Stimulated activated CD4-positive, alpha-beta T cell treated with anti-CD3 and anti-CD28 coated beads, Interleukin-12 subunit alpha, Interleukin-12 subunit beta, amount 100 ng/mL, for 24 hours (primary cell): ENCODE data around the gene PDE9A.
"Not testable (repeated sequence)": the region's sequence is repeated elsewhere in the genome, so short reads cannot be mapped to it uniquely, and the experiment has no call there.

Experiments
- DNase-seq, 2 experiments: peaks; one replicate each; pipeline ENCODE4 v3.0.0-alpha.2; 2020; ENCODE audit warnings: low read depth in 2 of 2

PDE9A gene

DNA sequence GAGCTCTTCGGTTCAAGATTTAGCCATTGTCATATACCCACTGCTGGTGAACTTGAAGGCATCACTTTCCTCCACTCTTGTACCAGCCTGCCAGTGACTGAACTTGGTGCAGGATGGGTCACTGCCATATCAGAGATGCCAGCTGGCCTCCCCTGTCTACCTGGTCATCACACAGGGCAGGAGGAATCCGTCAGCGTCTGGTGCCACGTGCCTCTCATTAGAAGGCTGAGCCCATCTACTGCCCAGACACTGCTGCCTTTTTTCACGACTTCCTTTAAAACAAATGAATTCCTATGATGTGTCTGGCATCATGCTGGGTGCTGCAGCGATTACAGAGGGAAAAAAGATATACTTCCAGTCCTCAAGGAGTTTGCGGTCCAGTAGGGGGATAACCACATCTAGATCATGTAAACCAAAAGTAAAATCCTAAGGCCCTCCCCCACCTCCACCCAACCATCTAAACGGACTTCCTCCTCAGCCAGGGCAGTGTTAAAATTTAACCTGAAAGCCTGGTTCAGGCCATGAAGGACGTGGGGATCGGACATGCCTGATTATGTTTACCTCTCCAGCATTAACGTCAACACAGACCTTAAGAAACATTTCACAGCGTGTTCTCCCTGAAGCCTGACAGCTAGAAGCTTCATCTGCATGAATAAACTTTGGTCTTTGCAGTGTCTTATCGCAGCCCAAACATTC, 29.2 kb upstream of the PDE9A start:
- DNase-seq, result no peak

DNA sequence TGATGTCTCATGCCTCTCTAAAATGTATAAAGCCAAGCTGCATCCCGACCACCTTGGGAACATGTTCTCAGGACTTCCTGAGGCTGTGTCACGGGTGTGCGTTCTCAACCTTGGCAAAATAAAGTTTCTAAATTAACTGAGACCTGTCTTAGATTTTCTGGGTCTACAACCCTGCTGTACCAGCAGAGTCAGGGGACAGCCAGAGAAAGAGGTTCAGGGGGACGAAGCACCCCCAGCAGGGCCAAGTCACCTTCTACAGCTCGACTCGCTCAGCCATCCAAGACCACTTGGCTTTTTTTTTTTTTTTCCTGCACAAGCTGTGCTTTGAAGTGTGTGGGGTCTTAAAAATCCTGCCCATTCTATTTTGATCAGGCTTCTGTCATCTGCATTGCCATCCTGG, 28.5 kb upstream of the PDE9A start:
- DNase-seq, result no peak

DNA sequence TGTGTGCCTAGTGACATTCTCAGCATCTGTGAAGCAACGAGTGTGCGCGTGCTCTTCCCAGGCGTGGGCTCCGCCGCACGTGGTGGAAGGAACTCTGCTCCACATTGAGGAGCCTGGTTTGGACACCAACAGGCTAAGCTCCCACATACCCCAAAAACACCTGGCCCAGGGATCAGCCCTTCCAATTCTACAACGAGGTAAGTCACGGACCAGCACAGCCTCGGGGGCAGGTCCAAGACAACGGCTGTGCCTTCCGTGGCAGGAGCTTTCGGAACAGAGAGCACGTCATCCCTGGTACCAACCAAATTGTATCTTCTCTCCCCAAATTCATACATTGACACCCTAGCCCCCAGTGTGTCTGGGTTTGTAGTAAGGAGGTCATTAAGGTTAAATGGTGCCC, 27.2 kb upstream of the PDE9A start:
- DNase-seq, result no peak

DNA sequence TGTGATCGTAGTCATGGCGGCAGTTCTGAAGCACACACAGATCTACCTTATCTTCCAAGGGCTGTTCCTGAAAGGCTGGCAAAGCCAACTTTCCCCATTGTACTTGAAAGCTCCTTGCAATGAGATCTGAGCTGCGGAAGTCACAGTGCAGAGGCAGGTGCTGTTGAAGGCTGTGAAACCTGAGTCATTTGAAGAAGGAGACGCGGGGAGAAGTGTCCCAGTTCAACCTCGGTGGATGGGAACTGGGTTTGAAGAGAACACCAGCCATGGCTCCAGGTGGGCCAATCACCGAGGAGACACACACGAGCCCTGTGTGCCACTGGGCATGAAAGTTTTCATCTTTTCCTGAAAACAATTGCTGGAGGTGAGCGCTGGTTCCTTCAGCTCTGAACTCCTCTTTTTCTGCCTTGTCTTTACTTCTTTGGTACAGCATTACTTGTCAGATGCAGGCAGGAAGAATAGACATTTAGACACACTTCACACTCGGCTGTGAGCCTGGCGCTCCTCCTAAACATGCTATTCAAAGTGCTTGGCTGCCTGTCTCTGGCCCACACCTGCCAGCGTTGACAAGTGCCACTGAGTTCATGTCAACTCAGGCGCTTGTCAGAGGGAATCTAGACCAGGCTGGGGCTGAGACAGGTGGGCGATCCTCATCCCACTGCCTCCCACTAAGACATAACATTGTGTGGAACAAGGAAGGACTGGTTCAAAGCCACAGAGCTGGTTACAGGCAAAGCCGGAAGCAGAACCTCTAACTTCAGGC, 25.7 kb upstream of the PDE9A start:
- DNase-seq, result no peak

DNA sequence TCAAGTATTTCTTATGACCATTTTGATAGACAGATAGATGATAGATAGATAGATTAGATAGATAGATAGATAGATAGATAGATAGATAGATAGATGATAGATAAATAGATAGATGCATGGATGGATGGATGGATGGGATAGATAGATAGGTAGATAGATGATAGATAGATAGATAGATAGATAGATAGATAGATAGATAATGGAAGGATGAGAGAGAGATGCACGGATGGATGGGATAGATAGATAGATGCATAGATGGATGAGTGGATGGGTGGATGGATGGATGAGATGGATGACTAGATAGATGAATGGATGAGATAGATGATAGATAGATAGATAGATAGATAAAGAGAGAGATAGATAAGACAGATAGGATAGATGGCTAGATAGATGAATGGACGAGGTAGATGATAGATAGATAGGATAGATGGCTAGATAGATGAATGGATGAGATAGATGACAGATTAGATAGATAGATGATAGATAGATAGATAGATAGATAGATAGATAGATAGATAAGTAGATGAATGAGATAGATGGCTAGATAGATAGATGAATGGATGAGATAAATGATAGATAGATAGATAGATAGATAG, 24.9 kb upstream of the PDE9A start:
- not testable (repeated sequence) for DNase-seq

DNA sequence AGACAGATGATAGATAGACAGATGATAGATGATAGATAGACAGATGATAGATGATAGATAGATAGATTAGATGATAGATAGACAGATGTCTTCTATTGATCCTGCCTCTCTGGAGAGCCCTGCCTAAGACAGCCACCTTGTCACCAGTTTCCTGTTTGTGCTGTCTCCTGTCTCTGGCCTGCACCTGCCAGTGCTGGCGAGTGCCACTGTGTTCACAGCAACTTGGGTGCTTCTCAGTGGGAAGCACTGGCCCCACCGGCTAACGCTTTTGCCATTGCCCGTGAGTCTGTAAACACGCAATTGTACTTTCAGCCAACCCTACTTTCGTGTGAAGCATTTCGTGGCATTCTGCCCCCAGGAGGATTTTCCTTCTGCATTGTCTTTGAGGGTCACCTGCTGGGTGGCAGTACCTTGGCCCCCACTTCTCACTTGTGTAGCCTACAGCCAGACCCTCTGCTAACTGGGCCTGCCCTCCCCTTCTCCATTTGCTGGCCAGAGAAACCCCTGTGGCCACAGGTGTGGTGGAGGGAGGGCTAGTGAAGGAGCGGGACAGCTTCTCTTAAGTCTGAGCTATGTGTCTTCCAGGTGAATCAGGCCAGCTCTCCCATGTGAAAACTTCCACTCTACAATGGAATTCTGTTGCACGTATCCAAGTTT, 23.4 kb upstream of the PDE9A start:
- no peak for DNase-seq

DNA sequence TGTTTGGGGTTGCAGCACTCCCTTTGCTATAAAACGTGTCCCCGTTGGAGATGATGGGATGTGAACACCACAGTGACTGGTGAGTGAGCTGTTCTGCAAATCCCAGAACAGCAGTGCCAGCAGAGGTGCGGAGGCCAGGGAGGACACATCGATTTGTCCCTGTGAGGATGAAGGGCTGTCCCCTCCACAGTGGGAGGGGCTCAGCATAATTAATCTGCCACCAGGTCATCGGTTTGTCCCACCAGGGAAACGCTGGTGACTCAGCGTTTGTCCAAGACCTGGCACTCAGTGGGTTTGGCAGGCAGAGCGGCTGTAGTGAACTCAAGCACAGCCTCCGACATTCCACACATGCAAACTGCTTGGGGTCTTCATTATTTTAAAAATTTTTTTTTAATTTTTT, 22.8 kb upstream of the PDE9A start:
- DNase-seq, result no peak

DNA sequence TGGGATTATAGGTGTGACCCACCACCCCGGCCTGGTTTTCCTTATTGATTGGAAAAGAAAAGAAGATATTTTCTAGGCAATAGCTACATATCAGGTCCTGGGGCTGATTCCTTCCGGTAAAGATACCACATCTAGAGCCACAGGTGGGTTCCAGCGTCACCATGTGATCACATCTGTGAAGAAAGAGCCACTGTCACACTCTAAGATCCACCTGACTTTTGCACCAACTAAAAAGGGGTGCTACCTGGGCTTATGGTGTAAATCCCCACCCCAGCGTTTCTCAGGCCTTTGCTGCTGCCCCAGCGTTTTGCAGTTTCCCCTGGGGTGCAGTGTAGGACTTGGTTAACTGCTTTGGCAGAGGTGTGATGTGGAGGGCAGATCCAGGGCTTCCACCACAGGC, 22.3 kb upstream of the PDE9A start:
- no peak for DNase-seq

DNA sequence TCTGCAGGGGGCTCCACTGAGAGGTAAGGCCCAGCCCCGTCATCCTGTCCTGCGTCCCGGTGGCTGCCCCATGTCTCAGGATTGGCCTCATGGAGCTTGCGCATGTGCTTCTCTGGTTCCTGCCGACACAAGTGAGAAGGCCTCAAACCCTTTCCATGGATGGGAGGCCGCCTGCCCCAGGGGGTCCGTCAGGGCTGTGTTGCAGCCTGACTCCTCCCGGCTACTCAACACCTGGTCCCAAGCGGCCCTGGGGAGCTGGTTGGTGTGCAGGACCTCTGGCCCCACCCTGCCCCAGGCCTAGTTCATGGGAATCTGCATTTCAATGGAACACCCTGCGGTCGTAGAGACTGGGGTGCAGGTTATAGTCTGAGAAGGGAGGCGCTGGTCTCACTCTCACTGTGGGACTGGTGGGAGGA, 21.1 kb upstream of the PDE9A start:
- no peak for DNase-seq

DNA sequence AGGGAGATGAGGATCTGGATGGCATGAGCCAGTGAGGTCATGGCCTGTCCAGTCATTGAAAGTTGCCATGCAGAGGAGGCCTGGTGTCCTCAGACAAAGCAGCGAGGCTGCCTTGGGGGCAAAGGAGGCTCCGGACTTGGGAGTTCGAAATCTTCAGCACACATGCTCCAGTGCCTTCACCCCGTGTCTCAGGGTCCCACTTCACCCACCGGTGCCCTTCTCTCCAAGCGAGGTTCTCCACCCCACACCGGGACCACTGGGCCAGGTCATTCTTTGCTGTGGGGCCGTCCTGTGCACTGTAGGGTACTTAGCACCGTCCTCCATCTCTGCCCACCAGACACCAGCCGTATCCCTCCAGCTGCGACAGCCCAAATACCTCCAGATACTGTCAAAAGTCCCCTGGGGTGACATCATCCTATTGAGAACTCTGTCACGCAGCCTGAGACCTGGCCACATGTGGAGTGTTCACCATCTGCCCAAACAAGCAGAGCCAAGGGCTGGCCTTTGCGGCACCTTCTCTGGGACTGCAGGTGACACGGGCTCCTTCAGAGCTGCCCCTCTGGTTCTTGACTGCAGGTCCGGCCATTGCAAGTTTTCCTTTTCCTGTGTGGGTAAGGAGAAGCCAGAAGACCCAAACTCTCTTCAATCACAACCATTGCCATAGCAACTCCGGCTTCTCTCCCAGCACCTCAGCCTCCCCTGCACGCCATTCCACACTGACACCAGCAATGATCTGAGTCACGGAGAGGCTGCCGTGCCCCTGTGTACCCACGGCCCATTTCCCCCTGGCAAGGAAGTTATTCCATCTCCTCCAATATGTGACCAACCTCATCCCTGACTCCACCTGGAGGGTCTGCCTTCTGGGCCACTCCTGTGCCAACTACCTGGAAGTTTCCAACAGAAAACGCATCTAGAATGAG, 20.4 kb upstream of the PDE9A start:
- DNase-seq, result no peak

DNA sequence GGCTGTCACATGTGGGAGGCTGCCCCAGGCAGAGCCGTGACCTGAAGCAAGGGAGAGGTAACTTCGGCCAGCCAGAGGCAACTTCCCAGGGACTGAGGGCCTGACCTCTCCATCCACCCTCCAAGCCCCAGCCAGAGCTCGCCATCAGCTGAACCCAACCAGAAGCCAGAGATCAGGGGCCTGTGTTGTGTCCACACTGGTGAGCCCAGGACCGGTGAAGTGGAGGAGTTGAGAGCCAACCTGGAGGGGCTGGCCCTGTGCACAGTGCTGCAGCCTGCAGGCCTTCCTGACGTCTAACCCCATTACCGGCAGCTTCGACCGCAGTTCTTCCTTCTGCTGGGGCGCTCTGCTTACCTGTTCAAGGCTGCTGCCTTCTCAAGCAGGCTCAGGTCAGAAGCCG, 19.6 kb upstream of the PDE9A start:
- no peak for DNase-seq

DNA sequence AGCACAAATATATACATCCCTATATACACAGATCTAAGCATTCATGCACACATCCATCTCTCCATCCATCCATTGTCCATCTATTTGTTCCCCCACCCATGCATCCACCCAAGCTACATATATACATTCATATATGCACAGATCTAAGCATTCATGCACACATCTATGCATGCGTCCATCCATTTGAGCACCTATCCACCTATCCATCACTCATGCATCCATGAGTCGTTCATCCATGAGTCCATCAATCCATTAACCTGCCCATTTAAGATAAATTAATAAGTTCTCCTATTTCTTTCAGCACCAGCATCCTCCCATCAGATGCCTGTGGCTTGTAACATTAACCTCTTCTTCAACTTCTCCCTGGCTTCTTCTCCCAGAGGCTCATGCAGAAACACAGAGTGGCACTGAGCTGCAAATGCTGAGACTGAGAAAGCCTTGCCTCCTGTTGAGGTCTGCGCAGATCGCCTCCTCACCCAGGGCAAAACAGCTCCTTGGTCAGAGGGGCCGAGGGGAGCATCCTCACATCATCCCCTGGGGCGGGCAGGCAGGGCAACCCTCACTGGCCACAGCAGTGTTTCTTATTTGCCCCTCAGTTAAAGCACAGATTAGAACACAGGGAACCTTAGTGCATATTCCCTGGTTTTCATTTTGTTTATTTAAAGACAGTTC, 17.4 kb upstream of the PDE9A start:
- no peak for DNase-seq

DNA sequence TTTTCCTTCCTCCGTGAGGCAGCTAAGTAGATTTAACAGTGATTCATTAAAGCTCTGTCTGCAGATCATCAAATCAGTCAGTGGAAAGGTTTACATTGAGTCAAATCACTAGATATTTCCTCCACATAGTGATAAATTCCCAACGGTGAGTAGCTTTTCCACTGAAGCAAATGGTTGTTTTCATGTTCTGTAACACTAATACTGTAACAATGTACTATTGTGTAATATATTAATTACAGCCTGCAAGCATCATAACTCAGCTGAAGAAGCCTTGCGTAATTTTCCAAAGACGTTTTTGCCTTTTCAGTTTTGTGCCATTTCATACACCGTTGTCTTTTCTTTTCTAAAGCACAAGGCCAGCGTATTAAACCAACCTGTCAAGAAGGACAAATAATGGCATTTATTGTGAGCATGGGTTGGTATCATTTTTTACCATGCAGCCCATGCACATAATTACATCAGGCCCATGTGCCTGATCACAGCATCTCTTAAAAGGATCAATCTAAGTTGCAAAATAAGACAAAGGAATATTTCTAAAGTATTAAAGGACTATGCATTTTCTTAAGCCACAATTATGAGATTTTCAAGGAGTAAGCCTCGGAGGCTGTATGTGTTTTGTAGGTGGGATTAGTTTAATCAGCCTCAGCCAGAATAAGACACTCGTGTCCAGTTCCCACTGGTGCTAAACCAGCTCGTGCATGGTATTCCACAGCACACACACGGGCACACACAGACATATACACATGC, 16.7 kb upstream of the PDE9A start:
- DNase-seq, result no peak

DNA sequence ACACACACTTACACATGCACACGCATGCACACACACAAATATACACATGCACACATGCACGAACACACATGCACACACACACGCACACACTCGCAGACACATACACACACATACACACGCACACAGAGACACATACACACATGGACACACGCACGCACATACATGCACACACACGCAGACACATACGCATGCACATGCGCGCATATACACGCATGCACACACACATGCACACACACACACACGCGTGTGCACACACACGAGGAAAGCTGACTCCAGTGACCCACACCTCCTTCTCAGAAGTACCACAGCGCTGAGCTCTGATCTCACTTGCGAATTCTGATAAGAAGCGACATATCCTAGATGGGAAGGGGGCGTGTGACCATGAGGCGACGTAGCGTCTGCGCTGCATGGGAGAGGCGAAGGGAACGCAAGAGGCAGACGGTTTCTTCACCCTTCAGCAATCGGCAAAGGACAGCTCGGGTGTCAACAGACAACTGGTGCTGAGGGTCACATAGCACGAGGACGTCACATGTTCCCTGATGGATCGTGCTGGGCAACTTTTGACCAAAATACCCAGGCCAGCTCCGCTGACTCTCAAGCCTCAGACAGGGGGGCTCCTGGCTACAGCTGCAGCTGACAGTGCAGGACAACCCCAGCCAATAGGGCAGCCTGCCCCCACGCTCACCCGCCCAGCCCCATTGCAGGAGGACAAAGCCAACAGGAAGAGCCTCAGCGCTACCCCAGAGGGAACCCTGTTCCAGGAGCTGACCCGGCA, 16.0 kb upstream of the PDE9A start:
- no peak for DNase-seq

DNA sequence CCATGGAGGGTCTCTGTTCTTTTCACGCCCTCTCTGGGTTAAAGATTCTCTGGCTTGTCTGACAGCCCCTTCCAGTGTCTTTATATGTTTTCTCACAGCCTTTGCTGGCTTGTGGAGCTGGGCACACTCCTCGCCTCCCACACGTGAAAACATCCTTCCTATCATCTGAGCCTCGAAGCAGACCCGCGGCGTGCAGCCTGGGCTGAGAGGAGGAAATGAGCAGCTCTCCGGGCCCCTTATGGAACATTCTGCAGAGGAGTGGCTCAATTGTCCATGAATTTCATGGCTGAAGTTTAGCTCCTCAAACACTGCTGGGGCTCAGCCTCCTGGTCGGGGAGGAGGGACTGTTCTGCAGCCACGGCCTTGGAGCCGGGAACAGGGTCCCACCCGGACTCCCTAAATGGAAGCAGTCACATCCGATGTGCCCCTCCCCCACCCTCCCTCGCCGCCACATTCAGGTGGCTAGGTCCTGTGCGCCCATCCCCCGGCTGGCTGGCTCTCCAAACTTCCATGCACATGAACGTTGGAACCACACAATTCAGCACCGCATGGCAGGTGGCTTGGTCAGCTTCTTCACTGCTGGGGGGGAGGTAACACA, 15.1 kb upstream of the PDE9A start:
- DNase-seq, result no peak

DNA sequence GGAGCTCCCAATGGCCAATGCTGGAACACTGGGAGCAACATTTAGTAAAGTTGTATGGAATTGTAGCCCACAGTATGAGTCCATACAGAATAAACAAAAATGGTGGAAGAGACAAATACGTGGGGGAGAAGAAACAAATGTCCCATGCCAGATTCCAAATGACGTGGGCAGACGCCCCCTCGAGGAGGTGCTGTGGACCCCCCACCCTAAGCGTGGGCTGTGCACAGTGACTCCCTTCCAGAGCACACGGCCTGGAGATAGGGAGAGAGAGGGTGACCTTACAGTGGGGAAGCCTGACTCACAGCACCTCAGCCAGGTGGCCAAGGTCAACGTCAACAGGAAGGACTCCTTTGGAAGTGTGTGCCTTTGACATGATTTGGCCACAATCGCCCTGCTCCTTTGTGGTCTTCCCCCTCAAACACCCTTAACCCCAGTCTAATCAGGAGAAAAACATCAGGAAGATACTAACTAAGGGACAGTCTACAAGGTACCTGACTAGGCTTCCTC, 13.7 kb upstream of the PDE9A start:
- DNase-seq, result no peak

DNA sequence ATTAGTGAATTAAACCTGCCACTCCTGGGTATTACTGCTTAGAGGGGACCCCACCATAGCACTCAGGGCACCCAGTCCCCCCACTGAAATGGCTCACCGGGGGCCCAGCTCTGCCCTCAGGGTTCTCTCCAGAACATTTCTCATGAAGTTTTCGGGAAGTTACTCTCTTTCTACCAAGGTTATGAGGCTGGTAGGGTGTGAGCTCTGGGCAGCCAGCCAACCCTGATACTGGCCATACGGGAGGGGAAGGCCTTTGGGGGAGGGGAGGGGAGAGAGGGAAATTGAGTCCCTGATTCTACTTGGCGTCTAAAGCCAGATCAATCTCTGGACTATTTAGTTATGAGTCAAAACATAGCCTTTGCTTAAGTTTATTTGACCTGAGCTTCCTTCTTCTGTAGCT, 12.9 kb upstream of the PDE9A start:
- DNase-seq, result no peak

DNA sequence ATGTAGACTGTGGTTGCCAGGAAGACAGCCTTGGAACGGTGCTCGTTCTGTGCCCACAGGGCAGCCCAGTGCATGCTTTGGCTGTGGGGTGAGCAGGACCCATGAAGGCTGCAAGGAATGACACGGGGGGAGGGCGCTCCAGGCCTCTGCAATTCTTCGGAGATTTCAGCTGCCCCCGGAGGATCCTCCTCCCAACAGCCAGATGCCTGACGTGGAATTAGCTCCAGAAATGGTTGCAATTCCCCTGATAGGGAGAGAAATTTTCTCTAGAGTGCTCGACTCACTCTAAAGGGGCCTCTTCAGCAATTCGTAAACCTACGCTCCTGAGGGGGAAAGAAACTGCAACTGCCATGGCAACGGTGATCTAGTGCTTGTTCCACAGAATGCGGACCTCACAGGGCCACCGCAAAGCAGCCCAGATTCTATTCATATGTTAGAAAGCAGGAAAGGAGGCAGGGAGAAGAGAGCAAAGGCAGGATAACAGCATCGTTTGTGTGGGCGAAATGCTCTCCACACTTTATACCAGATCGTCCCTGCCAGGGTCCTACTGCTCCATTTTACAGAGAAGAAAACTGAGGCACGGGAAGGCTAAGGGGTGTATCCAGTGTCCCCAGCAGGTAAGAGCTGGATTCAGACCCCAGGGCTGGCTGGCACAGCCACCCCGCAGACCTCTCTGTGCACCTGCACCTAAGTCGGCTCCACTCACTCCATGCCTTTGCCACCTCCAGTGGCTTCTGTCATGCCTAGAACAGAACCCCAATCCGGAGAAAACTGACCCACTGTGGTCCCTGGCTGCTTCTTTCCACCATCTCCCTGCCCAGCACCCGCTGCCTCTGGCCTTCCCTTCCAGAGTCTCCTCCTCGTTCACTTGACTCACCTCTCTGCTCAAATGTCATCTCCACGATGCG, 11.9 kb upstream of the PDE9A start:
- no peak for DNase-seq
